Mesothelial cell of epicardium (in vitro differentiated cells): ENCODE results near the gene KHDC4. TPM values are rescaled to one million over a fixed set of nuclear protein-coding genes. Genes with fewer than 3 reads are reported as not detected.

ENCODE experiments used
- DNase-seq, 2 experiments: peaks; one replicate each; pipeline ENCODE4 v3.0.0; 2021; ENCODE audit warnings: low spot score in 2 of 2; ENCODE audit not compliant: unreplicated experiment in 2 of 2
- H3K27ac Mint-ChIP-seq: 2 replicates; pipeline ENCODE4 v1.8.0; 2021; ENCODE audit warnings: mixed read lengths
- H3K27me3 Mint-ChIP-seq: 2 replicates; pipeline ENCODE4 v1.8.0; 2021; ENCODE audit warnings: low read depth, mixed read lengths
- H3K36me3 Mint-ChIP-seq: 2 replicates; pipeline ENCODE4 v1.8.0; 2021; ENCODE audit warnings: mixed read lengths
- H3K4me1 Mint-ChIP-seq: 2 replicates; pipeline ENCODE4 v1.8.0; 2021; ENCODE audit warnings: mixed read lengths
- H3K4me3 Mint-ChIP-seq: 2 replicates; pipeline ENCODE4 v1.8.0; 2021; ENCODE audit warnings: mild to moderate bottlenecking, moderate library complexity, mixed read lengths
- H3K9me3 Mint-ChIP-seq: 2 replicates; pipeline ENCODE4 v1.8.0; 2021; ENCODE audit warnings: mixed read lengths
- total RNA-seq: library from RNA; stranded (reverse); gene quantifications from 3 replicates; pipeline ENCODE4 v1.2.1, GENCODE V29; 2021
- TF ChIP-seq, protein P1 (sequence below): fragments of 200-600 bp; sonication (generic); IDR thresholded peaks from one replicate; pipeline ENCODE4 v1.5.0; 2021; ENCODE audit warnings: antibody characterized with exemption; ENCODE audit not compliant: unreplicated experiment

The KHDC4 gene
- total RNA-seq, 1 donor from 2014 or later = 70.1 TPM

GRCh38 chr1:155947292-155947691 lies 13.1 kb upstream of the KHDC4 start:
- no peak for DNase-seq
- Mint-ChIP-seq H3K4me3 (no peak overlapping the region), H3K36me3 (peaks cover 26% of the 10 kb centered on the region), H3K27me3 (no peaks in the 10 kb centered on the region), H3K9me3 (no peaks in the 10 kb centered on the region), H3K27ac (peak overlapping the region; percentile 50), H3K4me1 (peaks cover 4% of the 10 kb centered on the region)
- TF ChIP-seq, protein P1, sequence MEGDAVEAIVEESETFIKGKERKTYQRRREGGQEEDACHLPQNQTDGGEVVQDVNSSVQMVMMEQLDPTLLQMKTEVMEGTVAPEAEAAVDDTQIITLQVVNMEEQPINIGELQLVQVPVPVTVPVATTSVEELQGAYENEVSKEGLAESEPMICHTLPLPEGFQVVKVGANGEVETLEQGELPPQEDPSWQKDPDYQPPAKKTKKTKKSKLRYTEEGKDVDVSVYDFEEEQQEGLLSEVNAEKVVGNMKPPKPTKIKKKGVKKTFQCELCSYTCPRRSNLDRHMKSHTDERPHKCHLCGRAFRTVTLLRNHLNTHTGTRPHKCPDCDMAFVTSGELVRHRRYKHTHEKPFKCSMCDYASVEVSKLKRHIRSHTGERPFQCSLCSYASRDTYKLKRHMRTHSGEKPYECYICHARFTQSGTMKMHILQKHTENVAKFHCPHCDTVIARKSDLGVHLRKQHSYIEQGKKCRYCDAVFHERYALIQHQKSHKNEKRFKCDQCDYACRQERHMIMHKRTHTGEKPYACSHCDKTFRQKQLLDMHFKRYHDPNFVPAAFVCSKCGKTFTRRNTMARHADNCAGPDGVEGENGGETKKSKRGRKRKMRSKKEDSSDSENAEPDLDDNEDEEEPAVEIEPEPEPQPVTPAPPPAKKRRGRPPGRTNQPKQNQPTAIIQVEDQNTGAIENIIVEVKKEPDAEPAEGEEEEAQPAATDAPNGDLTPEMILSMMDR = no peak

DNA sequence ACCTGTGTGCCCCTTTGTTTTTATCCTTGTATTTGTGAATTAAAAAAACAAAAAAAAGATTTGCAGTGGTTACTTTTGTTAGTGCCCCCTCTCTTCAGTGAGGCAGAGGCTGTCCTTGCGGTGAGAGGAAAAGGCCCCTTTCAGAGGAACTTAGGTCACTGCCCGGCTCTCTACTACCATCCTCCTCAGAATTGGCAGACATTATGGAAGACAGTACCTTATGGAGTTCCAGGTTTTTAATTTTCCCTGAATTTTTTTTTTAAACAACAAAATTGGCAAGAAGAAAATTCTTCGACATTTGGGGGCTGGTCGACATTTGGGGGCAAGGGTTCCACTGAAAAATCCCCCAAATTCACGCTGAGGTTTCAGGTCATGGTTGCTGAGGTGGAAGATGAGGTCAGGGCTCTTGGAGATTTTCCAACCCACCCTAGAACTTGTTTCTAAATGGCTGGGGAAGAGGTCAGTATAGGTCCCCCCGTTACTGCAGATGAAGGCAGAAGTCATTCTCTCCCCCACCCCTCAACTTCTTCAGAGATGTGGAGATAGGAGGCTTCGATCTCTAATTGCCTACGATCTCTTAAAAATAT lies 12.5 kb upstream of the KHDC4 start:
- DNase-seq = no peak
- peak overlapping the region; percentile 50 for H3K27ac Mint-ChIP-seq
- TF ChIP-seq, protein P1 = no peak

DNA sequence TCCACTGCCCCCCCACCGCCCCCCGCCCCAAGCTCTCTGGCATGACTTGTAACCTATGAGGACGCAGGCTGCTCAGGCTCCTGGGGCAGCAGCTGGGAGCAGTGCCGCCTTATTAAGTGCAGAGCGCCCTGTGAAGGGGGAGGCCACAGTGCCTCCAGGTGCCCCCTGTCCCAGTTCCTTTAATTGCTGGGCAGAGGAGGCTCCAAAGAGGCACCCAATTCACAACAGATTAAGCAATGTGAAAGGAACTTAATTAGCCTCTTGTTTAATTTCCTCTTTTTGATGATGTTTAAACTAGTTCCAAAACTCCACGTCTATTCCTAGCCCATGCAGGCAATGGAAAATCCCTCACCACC lies 10.2 kb upstream of the KHDC4 start:
- peaks cover 23% of the 10 kb centered on the region for H3K4me1 Mint-ChIP-seq
- H3K9me3 Mint-ChIP-seq = no peaks in the 10 kb centered on the region
- H3K27ac Mint-ChIP-seq = peak overlapping the region; percentile 73
- H3K27me3 Mint-ChIP-seq = no peaks in the 10 kb centered on the region
- H3K36me3 Mint-ChIP-seq = peaks cover 8% of the 10 kb centered on the region
- no peak overlapping the region for H3K4me3 Mint-ChIP-seq
- TF ChIP-seq, protein P1 = no peak
- no peak for DNase-seq

More for the DNA sequence above, 12.5 kb upstream of the KHDC4 start:
- H3K27me3 Mint-ChIP-seq = no peaks in the 10 kb centered on the region
- peaks cover 4% of the 10 kb centered on the region for H3K4me1 Mint-ChIP-seq
- H3K9me3 Mint-ChIP-seq = no peaks in the 10 kb centered on the region
- H3K4me3 Mint-ChIP-seq = no peak overlapping the region
- H3K36me3 Mint-ChIP-seq = peaks cover 21% of the 10 kb centered on the region

GRCh38 chr1:155942578-155943141 lies 8.4 kb upstream of the KHDC4 start:
- Mint-ChIP-seq H3K36me3 (peaks cover 8% of the 10 kb centered on the region), H3K4me3 (no peak overlapping the region), H3K27ac (no peak overlapping the region), H3K4me1 (peaks cover 26% of the 10 kb centered on the region), H3K27me3 (no peaks in the 10 kb centered on the region), H3K9me3 (no peaks in the 10 kb centered on the region)
- DNase-seq = no peak
- TF ChIP-seq, protein P1 = no peak

DNA sequence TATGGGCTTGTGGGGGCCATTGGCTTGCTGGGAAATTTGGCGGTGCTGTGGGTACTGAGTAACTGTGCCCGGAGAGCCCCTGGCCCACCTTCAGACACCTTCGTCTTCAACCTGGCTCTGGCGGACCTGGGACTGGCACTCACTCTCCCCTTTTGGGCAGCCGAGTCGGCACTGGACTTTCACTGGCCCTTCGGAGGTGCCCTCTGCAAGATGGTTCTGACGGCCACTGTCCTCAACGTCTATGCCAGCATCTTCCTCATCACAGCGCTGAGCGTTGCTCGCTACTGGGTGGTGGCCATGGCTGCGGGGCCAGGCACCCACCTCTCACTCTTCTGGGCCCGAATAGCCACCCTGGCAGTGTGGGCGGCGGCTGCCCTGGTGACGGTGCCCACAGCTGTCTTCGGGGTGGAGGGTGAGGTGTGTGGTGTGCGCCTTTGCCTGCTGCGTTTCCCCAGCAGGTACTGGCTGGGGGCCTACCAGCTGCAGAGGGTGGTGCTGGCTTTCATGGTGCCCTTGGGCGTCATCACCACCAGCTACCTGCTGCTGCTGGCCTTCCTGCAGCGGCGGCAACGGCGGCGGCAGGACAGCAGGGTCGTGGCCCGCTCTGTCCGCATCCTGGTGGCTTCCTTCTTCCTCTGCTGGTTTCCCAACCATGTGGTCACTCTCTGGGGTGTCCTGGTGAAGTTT lies 7.8 kb upstream of the KHDC4 start:
- Mint-ChIP-seq H3K4me3 (no peak overlapping the region), H3K36me3 (peaks cover 5% of the 10 kb centered on the region), H3K4me1 (peaks cover 26% of the 10 kb centered on the region), H3K27me3 (no peaks in the 10 kb centered on the region), H3K9me3 (no peaks in the 10 kb centered on the region), H3K27ac (no peak overlapping the region)
- DNase-seq = no peak
- TF ChIP-seq, protein P1 = no peak
